ENCODE measurements around the gene LAMA2. TPM values are rescaled to one million over a fixed set of nuclear protein-coding genes. Genes with fewer than 3 reads are reported as not detected.
A peak's percentile ranks its signal among the peaks of the same experiment; 100 is the strongest.

The LAMA2 gene
- total RNA-seq, 6 experiments from 2014 or later: 2.9 to 12.1 (median 6.2) TPM

DNA sequence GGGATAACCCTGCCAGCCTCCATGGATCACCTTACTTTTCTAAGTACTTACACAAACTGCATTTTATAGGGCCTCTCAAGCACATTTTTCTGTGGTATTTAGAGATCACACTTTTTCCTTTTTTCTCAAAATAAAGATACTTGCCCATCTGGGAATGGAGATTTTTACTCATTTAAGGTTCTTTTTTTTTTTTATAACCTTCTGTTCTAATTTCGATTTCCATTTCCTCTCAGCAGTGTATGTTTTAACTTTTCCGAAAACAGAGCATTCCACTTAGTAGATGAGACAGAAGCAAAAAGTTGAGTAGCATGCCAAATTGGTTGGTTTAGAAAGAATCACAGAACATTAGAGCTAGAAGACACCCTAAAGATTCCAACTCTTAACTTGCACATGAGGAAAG lies 612.7 kb downstream of the LAMA2 start:
- Histone ChIP-seq H3K9me3 (no peaks in the 10 kb centered on the region), H3K27me3 (no peaks in the 10 kb centered on the region), H3K36me3 (no peaks in the 10 kb centered on the region), H3K4me1 (no peaks in the 10 kb centered on the region), H3K4me3 (no peak overlapping the region), H3K27ac (no peak overlapping the region)
- intact Hi-C loops (cut with DNase I): no loop called here
- no peak for ATAC-seq
- WGBS (ENCODE audit: insufficient coverage, low coverage, low lambda C conversion rate, missing lambda C conversion rate): 62% methylated on average over 2 of the region's 2 CpGs
- DNase-seq: no peak
- TF ChIP-seq, protein P1, sequence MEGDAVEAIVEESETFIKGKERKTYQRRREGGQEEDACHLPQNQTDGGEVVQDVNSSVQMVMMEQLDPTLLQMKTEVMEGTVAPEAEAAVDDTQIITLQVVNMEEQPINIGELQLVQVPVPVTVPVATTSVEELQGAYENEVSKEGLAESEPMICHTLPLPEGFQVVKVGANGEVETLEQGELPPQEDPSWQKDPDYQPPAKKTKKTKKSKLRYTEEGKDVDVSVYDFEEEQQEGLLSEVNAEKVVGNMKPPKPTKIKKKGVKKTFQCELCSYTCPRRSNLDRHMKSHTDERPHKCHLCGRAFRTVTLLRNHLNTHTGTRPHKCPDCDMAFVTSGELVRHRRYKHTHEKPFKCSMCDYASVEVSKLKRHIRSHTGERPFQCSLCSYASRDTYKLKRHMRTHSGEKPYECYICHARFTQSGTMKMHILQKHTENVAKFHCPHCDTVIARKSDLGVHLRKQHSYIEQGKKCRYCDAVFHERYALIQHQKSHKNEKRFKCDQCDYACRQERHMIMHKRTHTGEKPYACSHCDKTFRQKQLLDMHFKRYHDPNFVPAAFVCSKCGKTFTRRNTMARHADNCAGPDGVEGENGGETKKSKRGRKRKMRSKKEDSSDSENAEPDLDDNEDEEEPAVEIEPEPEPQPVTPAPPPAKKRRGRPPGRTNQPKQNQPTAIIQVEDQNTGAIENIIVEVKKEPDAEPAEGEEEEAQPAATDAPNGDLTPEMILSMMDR (IDR thresholded peaks at IDR 0.05): no peak
- no peak for TF ChIP-seq POLR2A (IDR thresholded peaks at IDR 0.05)

DNA sequence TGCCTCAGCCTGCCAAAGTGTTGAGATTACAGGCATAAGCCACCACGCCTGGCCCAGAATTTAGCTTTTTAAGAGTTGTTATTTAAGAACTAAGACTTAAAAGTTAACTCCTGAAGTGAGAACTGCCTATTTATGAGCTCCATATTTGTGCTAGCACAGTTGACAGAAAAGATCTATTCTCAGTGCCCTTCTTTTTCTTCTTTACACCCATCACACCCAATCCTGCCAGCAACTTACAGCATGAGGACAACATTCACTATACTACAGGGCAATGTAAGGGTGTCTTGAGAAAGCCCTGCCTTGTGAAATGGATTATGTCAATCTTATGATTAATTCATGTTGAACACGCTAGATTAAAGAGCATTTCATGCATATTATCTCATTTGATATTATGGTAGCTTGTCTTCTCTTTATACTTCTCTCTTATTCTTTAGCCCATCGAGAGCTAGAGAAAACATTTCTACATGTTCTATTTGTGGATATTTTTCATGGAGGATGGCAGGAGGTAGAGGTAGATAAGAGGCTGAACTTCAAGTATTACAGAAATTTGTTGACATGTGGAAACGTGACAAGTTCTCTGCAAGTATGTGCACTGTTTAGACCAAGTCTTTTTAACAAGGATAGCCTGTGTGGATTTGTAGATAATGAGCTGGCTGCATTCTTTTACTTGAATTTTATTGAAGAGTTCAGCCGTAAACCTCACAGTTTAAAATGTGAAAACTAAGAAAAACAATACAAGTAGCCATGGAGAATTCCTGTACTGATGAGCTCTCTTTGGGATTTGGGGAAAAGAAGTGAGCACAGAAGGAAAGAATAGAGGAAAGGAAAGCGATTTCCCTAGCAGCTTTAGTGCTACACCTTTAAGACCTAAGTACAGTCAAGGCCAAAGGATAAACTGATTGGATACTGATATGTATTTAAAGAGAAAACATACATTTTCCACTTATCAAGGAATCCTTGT lies 614.8 kb downstream of the LAMA2 start:
- Histone ChIP-seq H3K27ac (no peak overlapping the region), H3K4me1 (no peaks in the 10 kb centered on the region), H3K27me3 (no peaks in the 10 kb centered on the region), H3K36me3 (no peaks in the 10 kb centered on the region), H3K9me3 (no peaks in the 10 kb centered on the region), H3K4me3 (no peak overlapping the region)
- intact Hi-C loops (cut with DNase I): no loop called here
- DNase-seq (no peak), ATAC-seq (no peak)
- WGBS (ENCODE audit: insufficient coverage, low coverage, low lambda C conversion rate, missing lambda C conversion rate): 61% methylated on average over 6 of the region's 6 CpGs
- no peak for TF ChIP-seq POLR2A (IDR thresholded peaks at IDR 0.05)
- TF ChIP-seq, protein P1 (IDR thresholded peaks at IDR 0.05): no peak

DNA sequence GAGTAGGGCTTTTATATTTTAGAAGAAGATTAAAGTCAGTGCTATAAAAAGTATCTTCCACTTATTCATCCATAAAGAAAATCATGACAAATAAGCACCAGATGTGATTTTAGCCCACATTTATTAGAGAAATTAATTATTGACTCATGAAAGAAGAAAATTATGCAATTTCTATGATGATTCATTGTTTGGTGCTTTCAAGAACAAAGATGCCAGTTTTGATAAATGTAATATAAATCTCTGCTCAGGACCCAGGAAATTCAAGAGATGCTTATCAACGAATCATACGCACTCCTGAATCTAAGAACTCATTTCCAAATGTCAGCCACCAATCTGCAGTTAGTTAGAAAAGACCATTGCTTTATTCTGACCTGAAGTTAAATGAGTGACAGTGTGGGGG lies 615.6 kb downstream of the LAMA2 start:
- Histone ChIP-seq H3K4me1 (no peaks in the 10 kb centered on the region), H3K4me3 (no peak overlapping the region), H3K27me3 (no peaks in the 10 kb centered on the region), H3K9me3 (no peaks in the 10 kb centered on the region), H3K27ac (no peak overlapping the region), H3K36me3 (no peaks in the 10 kb centered on the region)
- TF ChIP-seq, protein P1 (IDR thresholded peaks at IDR 0.05): no peak
- no peak for TF ChIP-seq POLR2A (IDR thresholded peaks at IDR 0.05)
- DNase-seq: no peak
- 72% methylated on average over 2 of the region's 2 CpGs for WGBS (ENCODE audit: insufficient coverage, low coverage, low lambda C conversion rate, missing lambda C conversion rate)
- intact Hi-C loops (cut with DNase I): no loop called here
- no peak for ATAC-seq

DNA sequence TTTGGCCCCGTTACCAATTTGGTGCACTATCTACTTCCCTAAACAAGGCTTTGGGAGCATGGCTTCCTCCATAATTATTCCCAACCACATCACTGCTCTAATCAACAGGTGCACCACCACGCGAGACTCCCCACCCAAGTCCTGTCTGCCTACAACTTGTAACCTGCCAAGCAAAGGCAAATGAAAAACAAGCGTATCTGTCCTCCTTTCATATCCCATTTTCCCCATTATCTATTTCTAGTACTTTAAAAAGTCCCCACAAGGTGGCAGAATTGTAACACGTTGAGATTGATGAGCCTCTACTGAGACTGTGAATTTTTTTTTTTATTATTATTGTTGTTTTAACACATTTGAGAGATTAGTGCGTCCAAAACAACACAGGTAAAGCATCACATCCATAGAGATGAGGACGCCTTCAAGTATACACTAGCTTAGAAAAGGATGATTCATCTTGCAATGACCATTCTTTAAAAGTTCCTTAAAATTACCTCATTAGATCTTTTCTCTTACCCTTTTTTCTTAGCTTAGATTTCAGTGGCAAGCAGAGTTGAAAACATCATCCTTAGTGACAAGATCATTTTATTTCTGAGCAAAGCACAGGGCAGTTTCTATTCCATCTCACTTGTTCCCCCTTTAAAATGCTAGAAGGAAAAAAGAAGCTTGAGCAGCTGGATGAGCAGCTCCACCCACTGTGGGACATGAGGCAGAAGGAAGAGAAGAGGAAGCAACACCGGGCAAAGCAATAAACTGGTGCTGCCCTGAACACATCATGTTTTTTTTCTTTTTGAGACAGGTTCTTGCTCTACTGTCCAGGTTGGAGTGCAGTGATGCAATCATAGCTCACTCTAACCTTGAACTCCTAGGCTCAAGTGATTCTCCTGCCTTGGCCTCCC lies 616.3 kb downstream of the LAMA2 start:
- Histone ChIP-seq H3K9me3 (no peaks in the 10 kb centered on the region), H3K4me1 (no peaks in the 10 kb centered on the region), H3K36me3 (no peaks in the 10 kb centered on the region), H3K27ac (no peak overlapping the region), H3K27me3 (no peaks in the 10 kb centered on the region), H3K4me3 (no peak overlapping the region)
- ATAC-seq: peak; percentile 75 to 89 (median 85)
- DNase-seq: no peak
- WGBS (ENCODE audit: insufficient coverage, low coverage, low lambda C conversion rate, missing lambda C conversion rate): 8% methylated on average over 8 of the region's 8 CpGs
- intact Hi-C loops (cut with DNase I): no loop called here
- TF ChIP-seq POLR2A (IDR thresholded peaks at IDR 0.05): no peak
- TF ChIP-seq, protein P1 (IDR thresholded peaks at IDR 0.05): peak; percentile 59 to 69 (median 64)

Measured in right lobe of liver (tissue), 6 donors.